SK-N-SH treated with all-trans-retinoic acid at 6 μM for 48 hours (cell line): ENCODE measurements around the gene LIMCH1.

Experiments
- ATAC-seq: fragments of 200-7000 bp; cut with Tn5 transposase; 3 replicates; pipeline ENCODE4 v1.9.1; 2020; ENCODE audit warnings: mild to moderate bottlenecking, moderate library complexity
- BACH2 ChIP-seq: fragments of 250-450 bp; sonication (Bioruptor Pico); IDR thresholded peaks from 2 replicates; pipeline ENCODE4 v1.9.0; 2021; ENCODE audit warnings: mild to moderate bottlenecking, borderline replicate concordance
- CSDC2 ChIP-seq: fragments of 250-450 bp; sonication (Bioruptor Pico); IDR thresholded peaks from 2 replicates; pipeline ENCODE4 v1.5.0; 2020; ENCODE audit warnings: mild to moderate bottlenecking, moderate library complexity
- CSRNP3 ChIP-seq: fragments of 250-450 bp; sonication (Bioruptor Pico); IDR thresholded peaks from 2 replicates; pipeline ENCODE4 v1.5.1; 2021; ENCODE audit warnings: mild to moderate bottlenecking, moderate library complexity
- ESRRG ChIP-seq: fragments of 250-450 bp; sonication (Bioruptor Pico); IDR thresholded peaks from 2 replicates; pipeline ENCODE4 v1.6.1; 2021; ENCODE audit warnings: mild to moderate bottlenecking
- GLIS3 ChIP-seq: fragments of 250-450 bp; sonication (Bioruptor Pico); IDR thresholded peaks from 2 replicates; pipeline ENCODE4 v1.5.0; 2020; ENCODE audit warnings: mild to moderate bottlenecking, moderate library complexity
- ISL1 ChIP-seq: fragments of 250-450 bp; sonication (Bioruptor Pico); IDR thresholded peaks from 2 replicates; pipeline ENCODE4 v2.1.2; 2022; ENCODE audit warnings: mild to moderate bottlenecking, moderate library complexity
- OSR1 ChIP-seq: fragments of 250-450 bp; sonication (Bioruptor Pico); IDR thresholded peaks from 2 replicates; pipeline ENCODE4 v1.8.0; 2022; ENCODE audit warnings: moderate library complexity, mild to moderate bottlenecking, inconsistent platforms
- POU6F1 ChIP-seq: fragments of 250-450 bp; sonication (Bioruptor Pico); IDR thresholded peaks from 2 replicates; pipeline ENCODE4 v1.8.0; 2021; ENCODE audit warnings: low read depth, mild to moderate bottlenecking, moderate library complexity, borderline replicate concordance
- PPARA ChIP-seq: fragments of 250-450 bp; sonication (Bioruptor Pico); IDR thresholded peaks from 2 replicates; pipeline ENCODE4 v1.5.0; 2020; ENCODE audit warnings: mild to moderate bottlenecking, borderline replicate concordance
- RARB ChIP-seq: fragments of 250-450 bp; sonication (Bioruptor Pico); IDR thresholded peaks from 2 replicates; pipeline ENCODE4 v1.8.0; 2021; ENCODE audit warnings: mild to moderate bottlenecking, moderate library complexity
- SNAI2 ChIP-seq: fragments of 250-450 bp; sonication (Bioruptor Pico); IDR thresholded peaks from 2 replicates; pipeline ENCODE4 v1.5.0; 2020; ENCODE audit warnings: mild to moderate bottlenecking, moderate library complexity
- TCF4 ChIP-seq: fragments of 250-450 bp; sonication (Bioruptor Pico); IDR thresholded peaks from 2 replicates; pipeline ENCODE4 v1.8.0; 2021; ENCODE audit warnings: mild to moderate bottlenecking, moderate library complexity, borderline replicate concordance
- TOX ChIP-seq: fragments of 250-450 bp; sonication (Bioruptor Pico); IDR thresholded peaks from 2 replicates; pipeline ENCODE4 v1.8.0; 2021; ENCODE audit warnings: mild to moderate bottlenecking, moderate library complexity, borderline replicate concordance
- ZC3H10 ChIP-seq: fragments of 250-450 bp; sonication (Bioruptor Pico); IDR thresholded peaks from 2 replicates; pipeline ENCODE4 v1.5.1; 2021; ENCODE audit warnings: mild to moderate bottlenecking, moderate library complexity
- ZFP3 ChIP-seq: fragments of 250-450 bp; sonication (Bioruptor Pico); IDR thresholded peaks from 2 replicates; pipeline ENCODE4 v1.5.0; 2020; ENCODE audit warnings: mild to moderate bottlenecking, moderate library complexity
- ZFP30 ChIP-seq: fragments of 450-650 bp; formaldehyde crosslinking; IDR thresholded peaks from 2 replicates; pipeline ENCODE4 v1.5.0; 2022; ENCODE audit warnings: mild to moderate bottlenecking, moderate library complexity
- ZNF565 ChIP-seq: fragments of 450-650 bp; formaldehyde crosslinking; conservative IDR thresholded peaks from 2 replicates; pipeline ENCODE4 v1.5.0; 2020; ENCODE audit warnings: low read depth, mild to moderate bottlenecking, moderate library complexity
- ZNF70 ChIP-seq: fragments of 450-650 bp; formaldehyde crosslinking; IDR thresholded peaks from 2 replicates; pipeline ENCODE4 v1.5.0; 2020; ENCODE audit warnings: mild to moderate bottlenecking, moderate library complexity
- ZNF8 ChIP-seq: fragments of 450-650 bp; formaldehyde crosslinking; IDR thresholded peaks from 2 replicates; pipeline ENCODE4 v1.5.0; 2020; ENCODE audit warnings: mild to moderate bottlenecking, moderate library complexity
- TF ChIP-seq, protein P1 (sequence below): fragments of 250-450 bp; sonication (Bioruptor Pico); IDR thresholded peaks from 2 replicates; pipeline ENCODE4 v1.5.1; 2020; ENCODE audit warnings: low read depth, mild to moderate bottlenecking, moderate library complexity
- TF ChIP-seq, protein P2 (sequence below): fragments of 250-450 bp; sonication (Bioruptor Pico); IDR thresholded peaks from 2 replicates; pipeline ENCODE4 v1.5.0; 2020; ENCODE audit warnings: mild to moderate bottlenecking, moderate library complexity
- TF ChIP-seq, protein P3 (sequence below): fragments of 250-450 bp; sonication (Bioruptor Pico); IDR thresholded peaks from 2 replicates; pipeline ENCODE4 v1.8.0; 2020; ENCODE audit warnings: mild to moderate bottlenecking, moderate library complexity, borderline replicate concordance

LIMCH1 gene

GRCh38 chr4:41725254-41725653 is 187.3 kb downstream of the LIMCH1 start:
- ATAC-seq, result no peak
- TF ChIP-seq ZNF70 (no peak), CSRNP3 (CRISPR knock-in tag) (no peak), TCF4 (CRISPR knock-in tag) (no peak), ZNF8 (CRISPR knock-in tag) (no peak), BACH2 (no peak), ZFP30 (CRISPR knock-in tag) (no peak)

DNA sequence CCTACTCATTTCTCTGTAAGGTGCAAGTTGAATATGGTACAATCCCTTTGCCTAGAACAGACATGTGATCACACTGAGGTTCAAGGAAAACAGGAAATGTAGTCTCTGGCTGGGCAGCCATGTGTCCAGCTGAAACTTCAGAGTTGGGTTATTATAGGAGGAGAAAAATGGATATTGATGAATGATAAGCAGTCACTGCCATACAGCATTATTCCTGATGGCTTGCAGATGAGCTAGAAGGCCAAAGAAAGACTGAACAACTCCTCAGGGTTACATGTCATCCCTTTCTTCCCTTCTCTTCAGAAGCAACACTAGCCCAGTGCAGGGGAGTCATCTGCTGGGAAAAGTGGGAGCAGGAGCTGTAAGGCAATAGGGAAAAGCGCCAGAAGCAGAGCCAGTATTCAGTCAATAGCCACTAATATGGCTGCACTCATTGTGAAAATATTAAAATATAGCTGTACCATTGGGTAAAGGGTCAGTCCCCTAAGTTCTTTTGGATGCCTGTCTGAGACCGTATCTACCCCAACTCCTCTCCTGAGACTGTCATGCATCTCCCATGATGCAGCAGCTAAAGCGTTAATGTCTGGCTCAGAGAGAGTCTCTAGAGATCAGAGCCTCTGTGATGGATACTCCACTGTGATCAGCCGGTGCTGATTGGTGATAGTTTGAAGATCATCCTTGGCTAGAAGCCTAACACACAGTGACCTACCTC is 190.1 kb downstream of the LIMCH1 start:
- no peak for ATAC-seq
- TF ChIP-seq GLIS3 (CRISPR knock-in tag), result no peak
- no peak for TF ChIP-seq POU6F1
- TF ChIP-seq, all 23 proteins: peak for 0

DNA sequence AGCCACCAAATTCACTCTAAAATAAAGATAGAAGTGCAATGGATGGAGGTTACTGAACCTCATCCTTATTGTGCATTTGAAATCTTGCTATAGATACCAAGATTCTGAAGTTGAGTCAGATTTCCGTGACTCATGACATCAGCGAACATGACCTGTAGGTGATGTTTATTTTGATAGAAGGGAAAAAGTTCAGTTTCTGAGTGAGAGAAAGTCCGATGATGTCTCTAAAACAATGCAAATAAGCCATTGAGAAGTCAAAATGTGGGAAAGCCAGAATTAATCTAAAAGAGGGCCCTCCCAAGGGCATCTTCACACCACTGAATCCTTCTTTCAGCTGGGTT is 190.6 kb downstream of the LIMCH1 start:
- no peak for ATAC-seq
- TF ChIP-seq, protein P1, sequence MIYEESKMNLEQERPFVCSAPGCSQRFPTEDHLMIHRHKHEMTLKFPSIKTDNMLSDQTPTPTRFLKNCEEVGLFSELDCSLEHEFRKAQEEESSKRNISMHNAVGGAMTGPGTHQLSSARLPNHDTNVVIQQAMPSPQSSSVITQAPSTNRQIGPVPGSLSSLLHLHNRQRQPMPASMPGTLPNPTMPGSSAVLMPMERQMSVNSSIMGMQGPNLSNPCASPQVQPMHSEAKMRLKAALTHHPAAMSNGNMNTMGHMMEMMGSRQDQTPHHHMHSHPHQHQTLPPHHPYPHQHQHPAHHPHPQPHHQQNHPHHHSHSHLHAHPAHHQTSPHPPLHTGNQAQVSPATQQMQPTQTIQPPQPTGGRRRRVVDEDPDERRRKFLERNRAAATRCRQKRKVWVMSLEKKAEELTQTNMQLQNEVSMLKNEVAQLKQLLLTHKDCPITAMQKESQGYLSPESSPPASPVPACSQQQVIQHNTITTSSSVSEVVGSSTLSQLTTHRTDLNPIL (CRISPR knock-in tag), result no peak
- TF ChIP-seq TCF4 (CRISPR knock-in tag) (no peak), TOX (CRISPR knock-in tag) (no peak), GLIS3 (CRISPR knock-in tag) (no peak), ZNF8 (CRISPR knock-in tag) (no peak), ISL1 (no peak), ZFP30 (CRISPR knock-in tag) (no peak), PPARA (CRISPR knock-in tag) (no peak), ZNF565 (CRISPR knock-in tag) (no peak), BACH2 (no peak), ZFP3 (CRISPR knock-in tag) (no peak), CSDC2 (no peak), ZC3H10 (CRISPR knock-in tag) (no peak), OSR1 (CRISPR knock-in tag) (no peak), ESRRG (no peak), RARB (CRISPR knock-in tag) (no peak), SNAI2 (CRISPR knock-in tag) (no peak), CSRNP3 (CRISPR knock-in tag) (no peak)
- TF ChIP-seq, protein P2, sequence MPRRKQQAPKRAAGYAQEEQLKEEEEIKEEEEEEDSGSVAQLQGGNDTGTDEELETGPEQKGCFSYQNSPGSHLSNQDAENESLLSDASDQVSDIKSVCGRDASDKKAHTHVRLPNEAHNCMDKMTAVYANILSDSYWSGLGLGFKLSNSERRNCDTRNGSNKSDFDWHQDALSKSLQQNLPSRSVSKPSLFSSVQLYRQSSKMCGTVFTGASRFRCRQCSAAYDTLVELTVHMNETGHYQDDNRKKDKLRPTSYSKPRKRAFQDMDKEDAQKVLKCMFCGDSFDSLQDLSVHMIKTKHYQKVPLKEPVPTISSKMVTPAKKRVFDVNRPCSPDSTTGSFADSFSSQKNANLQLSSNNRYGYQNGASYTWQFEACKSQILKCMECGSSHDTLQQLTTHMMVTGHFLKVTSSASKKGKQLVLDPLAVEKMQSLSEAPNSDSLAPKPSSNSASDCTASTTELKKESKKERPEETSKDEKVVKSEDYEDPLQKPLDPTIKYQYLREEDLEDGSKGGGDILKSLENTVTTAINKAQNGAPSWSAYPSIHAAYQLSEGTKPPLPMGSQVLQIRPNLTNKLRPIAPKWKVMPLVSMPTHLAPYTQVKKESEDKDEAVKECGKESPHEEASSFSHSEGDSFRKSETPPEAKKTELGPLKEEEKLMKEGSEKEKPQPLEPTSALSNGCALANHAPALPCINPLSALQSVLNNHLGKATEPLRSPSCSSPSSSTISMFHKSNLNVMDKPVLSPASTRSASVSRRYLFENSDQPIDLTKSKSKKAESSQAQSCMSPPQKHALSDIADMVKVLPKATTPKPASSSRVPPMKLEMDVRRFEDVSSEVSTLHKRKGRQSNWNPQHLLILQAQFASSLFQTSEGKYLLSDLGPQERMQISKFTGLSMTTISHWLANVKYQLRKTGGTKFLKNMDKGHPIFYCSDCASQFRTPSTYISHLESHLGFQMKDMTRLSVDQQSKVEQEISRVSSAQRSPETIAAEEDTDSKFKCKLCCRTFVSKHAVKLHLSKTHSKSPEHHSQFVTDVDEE, result no peak
- TF ChIP-seq, protein P3, sequence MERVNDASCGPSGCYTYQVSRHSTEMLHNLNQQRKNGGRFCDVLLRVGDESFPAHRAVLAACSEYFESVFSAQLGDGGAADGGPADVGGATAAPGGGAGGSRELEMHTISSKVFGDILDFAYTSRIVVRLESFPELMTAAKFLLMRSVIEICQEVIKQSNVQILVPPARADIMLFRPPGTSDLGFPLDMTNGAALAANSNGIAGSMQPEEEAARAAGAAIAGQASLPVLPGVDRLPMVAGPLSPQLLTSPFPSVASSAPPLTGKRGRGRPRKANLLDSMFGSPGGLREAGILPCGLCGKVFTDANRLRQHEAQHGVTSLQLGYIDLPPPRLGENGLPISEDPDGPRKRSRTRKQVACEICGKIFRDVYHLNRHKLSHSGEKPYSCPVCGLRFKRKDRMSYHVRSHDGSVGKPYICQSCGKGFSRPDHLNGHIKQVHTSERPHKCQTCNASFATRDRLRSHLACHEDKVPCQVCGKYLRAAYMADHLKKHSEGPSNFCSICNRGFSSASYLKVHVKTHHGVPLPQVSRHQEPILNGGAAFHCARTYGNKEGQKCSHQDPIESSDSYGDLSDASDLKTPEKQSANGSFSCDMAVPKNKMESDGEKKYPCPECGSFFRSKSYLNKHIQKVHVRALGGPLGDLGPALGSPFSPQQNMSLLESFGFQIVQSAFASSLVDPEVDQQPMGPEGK (CRISPR knock-in tag), result no peak
